GM21786 (cell line): Measurements from ENCODE around the gene BDH1.
A peak's percentile ranks its signal among the peaks of the same experiment; 100 is the strongest.

ENCODE experiments used
- ATAC-seq: cut with Tn5 transposase; IDR thresholded peaks from one replicate; pipeline ENCODE4 v1.9.1; 2021; ENCODE audit not compliant: unreplicated experiment

BDH1 gene

DNA sequence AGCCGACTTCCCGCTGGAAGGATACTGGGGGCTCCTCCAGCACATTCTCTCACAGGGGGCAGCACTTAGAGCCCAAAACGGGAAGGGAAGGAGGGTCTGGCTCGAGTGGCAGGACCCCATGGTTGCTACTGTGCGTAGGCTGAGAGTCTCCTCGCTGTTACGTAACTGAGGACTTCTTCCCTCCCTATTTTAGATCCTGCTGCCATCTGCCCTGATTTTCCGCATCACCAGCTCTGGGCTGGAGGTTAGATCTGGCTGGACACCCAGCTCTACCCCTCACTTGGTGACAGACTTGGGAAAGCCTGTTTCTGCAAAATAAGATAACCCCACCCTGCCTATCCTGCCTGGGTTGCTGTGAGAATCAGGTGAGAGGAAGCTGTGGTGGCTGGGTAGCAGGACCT lies 47.7 kb downstream of the BDH1 start:
- no peak for ATAC-seq

DNA sequence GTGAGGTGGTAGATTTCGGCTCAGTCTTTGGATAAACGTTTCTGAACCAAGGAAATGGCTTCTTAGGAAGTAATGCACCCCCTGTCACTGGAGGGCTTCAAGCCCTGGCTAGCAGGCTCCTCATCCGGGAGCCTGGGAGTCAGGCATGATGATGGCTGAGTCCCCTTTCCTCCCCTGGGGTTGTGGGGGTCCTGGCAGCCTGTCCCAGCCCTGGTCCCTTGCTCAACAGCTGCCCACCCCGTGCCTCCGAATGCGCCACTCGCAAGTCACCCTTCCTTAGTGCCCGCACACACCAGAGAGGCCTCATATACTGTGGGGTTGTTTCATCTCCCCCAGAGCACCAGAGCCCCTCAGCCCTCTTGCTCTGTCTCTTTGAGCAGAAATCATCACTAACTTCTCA lies 48.2 kb downstream of the BDH1 start:
- no peak for ATAC-seq

DNA sequence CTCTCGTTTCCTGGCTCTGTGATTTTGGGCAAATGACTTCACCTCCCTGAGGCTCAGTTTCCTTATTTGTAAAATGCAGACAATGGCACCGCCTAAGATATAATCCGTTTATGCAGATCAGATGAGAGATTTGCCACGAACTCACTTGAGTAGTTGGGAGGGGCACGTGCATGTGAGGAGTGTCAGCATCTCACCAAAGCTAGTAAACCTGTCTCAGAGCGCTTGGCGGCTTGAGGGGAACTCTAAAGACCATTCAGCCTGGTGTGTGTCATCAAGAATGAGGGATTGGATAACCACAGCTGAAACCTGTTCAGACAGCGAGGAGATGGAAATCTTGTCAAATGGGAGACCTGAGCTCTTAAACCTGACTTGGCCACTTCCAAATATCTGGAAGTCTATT lies 48.7 kb downstream of the BDH1 start:
- no peak for ATAC-seq

DNA sequence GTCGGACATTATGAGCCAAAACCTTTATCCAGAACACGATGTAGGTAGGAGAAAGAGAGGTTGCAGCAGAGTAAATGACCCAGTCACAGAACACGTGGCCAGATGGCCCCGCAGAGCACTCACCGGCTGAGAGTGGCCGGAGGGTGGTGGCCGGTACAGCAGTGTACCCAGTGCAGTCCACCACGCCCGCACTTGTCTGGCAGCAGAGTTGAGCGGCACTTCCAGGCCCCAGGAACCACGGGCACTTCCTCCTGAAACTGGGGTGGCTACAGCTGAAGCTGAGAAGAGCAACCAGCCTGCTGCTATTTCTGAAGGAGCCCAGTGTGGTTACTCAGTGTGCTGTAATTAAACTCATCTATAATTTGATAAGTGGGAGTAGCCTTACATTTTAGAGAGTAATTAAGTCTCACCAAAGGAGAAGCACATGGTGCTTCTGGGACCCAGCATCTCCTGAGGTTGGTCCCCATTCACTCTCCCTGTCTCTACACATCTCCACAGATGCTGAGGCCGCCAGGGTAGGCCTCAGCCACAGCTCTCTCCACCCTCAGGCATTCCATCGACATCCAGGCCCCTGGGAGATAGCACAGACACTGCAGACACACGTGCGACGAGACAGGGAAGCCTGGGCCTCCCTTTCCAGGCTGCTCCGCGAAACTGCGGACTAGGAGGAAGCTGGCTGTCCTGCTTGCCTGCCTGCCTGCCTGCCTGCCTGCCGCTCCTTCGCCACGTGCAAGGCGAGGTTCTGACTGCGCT lies 49.8 kb downstream of the BDH1 start:
- ATAC-seq, result no peak

DNA sequence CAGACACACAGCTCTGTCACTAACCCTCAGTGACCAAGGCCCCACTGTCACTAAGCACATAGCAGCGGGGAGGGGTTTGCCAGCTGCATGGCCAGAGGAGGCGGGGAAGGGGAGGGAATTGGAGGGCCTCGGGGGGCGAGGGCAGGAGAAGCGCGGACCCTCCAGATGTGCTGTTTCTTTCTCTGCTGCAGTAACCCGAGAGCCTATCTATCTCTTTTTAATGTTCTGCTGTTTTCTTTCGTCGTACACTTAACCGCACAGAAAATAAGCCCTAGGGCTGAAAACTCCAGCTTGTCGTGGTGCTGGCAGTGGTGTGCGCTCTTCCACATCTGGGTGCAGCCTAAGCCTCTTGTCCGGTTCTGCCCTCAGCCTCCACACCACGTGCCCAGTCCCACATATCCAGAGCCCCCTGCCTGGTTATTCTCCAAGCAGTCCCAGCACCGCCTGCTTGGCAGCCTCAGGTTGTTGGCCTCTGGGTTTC lies 51.1 kb downstream of the BDH1 start:
- ATAC-seq, result no peak

DNA sequence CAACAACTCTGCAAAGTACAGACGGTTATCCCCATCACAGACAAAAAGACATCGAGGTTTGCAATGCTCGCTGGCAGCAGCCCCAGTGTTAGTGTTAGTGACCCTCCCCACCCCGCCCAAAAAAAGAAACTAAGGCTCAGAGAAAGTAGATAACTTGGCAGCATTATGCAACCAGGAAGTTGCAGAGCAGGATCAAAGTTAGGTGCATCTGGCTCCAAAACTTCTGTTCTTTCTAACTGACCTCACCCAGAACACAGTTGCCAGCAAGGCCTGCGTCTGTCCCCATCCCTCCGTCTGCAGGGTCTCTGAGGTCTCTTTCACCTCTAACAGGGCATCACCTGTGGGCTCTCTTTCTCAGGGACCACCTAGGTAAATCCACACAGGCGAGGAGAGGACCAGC lies 51.5 kb downstream of the BDH1 start:
- no peak for ATAC-seq

DNA sequence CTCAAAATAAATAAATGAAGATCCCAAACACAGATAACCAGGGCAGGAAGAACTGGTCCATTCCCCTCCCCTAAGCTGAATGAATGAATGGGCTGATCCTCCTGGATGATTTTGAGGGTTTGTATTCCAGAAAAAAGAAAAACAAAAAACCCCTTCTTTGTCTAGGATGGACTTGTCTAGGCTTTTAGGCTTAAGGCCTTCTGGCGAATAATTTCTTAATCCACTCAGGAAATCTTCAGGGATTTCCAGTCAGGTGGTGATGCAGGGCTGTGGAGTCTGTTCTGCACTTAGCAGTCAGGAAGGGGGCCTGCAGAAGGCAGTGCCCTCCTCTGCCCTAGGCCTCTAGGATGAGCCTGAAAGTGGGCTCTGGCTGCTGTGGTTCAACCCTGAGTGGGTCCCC lies 52.1 kb downstream of the BDH1 start:
- no peak for ATAC-seq

DNA sequence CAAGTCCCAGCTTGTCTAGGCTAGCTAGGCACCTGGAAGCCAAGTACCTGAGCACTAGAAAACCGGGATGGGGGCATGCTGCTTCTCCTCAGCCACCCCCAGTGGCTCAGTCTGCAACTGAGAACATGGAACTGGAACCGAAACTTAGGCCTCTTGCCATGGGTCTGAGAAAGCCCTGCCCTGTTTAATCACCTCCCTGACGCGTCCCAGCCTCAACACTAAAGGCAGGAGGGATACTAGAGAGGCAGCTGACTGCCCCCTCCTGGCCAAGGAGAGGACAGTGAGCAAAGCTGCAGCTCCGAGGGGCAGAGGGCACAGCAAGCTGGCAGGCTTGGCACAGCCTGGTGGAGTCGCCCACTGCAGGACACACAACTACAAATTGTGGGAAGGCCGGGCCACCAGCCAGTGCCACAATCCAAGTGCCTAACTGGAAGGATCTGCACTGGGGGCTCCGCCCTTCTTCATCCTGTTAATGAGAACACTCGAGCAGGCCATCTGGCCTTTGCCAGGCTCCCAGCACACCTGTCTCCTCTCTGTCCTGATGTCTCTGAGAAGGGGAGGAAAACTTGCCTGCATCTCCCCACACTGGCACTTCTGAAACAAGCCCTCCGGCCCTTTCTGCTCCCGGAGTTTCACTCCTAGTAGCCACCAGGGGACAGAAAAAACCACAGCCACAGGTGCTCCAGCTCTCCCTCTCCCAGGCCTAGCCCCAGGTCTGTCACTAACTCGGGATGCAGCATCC lies 53.7 kb downstream of the BDH1 start:
- ATAC-seq, result peak; percentile 70

DNA sequence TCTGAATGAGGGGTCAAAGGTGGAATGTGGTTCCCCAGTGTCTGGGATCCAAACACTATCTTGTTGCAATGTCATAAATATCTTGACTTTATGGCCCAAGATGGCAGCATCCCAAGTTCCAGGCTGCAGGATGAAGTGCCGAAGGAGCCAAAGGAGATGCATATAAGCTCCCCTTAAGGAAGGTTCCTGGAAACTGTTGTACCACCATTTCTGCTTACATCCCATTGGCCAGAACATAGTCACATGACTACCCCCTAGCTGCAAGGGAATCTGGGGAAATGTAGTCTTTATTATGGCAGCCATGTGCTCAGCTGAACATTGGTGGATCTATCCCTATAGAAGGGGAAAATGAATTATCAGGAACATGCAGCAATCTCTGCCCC lies 54.3 kb downstream of the BDH1 start:
- peak; percentile 38 for ATAC-seq

DNA sequence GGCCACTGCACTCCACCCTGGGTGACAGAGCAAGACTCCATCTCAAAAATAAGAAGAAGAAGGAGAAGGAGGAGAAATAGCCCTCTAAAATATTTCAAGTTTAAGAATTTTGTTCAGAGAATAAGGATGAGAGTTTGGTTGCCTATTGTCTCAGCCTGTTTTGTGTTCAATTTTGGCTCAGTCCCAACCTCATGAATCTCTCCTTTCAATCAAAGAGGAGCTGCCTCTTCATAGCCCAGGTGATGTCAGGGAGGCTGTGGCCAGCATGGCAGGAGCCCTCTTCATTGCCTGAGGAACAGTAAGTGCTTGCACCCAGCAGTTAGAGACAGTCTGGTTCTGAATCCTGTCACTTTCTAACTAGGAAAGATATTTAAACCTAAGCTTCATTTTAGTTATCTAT lies 55.0 kb downstream of the BDH1 start:
- no peak for ATAC-seq

DNA sequence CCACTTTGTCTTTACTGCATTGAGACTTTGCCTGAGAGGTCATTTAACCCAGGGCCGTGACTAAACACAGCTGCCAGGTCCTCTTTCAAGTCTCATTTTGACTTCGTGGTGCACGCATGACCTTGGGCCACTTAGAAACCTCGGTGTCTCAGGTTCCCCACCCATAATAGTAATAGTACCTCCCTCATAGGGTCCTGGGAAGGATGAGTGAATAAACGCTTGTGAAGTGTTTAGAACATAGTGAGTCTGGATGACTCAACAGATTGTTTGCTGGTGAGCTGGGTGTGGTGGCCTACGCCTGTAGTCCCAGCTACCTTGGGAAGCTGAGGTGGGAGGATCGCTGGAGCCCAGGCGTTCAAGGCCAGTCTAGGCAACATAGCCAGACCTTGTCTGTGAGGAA lies 56.3 kb downstream of the BDH1 start:
- no peak for ATAC-seq

DNA sequence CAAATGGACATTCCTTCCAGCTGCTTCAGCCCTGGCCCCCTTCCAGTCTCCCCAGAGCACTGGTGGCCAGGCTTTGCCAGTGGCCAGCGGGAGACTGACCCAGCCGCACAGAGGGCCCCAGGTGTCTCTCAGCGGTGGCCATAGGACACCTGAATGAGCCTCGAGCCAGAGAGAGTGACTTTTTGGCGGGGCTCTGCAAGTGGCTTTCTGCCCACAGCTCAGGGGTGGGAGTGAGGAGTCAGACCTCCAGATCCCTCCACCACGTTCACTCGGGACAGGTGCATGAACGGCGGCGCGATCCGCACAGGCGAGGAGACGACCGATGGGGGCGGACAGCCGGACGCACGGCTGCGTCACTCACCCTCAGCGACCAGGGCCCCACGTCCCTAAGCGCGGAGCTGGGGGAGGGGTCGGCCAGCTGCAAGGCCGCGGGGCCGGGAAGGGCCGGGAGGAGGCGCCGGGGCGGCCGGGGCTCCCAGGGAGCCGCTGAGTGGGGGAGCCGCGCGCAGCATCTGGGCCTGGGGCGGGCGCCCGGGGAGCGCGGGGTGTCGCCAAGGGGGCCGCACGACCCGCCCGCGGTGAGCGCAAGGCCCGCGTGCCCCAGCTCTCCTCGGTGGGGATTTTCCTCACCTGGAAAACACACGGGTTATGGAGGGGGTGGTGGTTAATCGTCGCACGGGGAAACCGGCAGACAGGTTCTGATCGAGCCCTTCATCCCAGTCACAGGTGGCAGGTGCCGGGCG lies 57.1 kb downstream of the BDH1 start:
- no peak for ATAC-seq

DNA sequence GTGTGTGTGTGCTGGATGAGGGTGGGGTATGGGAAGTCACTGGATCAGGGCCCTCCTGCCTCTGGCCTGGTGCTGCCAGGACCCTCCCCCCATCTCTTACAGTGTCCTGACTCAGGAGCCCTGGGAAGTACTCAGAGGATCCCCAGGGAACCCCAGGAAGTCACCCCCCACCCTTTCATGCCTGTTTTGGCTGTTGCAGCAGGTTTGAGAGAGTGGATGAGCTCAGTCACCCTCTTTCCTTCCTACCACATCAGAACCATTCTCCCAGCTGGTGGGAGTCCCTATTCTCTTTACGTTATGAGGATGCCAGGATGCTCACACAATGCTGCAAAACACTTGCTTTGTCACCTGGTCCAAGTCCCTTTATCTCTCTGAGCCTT lies 59.0 kb downstream of the BDH1 start:
- no peak for ATAC-seq

DNA sequence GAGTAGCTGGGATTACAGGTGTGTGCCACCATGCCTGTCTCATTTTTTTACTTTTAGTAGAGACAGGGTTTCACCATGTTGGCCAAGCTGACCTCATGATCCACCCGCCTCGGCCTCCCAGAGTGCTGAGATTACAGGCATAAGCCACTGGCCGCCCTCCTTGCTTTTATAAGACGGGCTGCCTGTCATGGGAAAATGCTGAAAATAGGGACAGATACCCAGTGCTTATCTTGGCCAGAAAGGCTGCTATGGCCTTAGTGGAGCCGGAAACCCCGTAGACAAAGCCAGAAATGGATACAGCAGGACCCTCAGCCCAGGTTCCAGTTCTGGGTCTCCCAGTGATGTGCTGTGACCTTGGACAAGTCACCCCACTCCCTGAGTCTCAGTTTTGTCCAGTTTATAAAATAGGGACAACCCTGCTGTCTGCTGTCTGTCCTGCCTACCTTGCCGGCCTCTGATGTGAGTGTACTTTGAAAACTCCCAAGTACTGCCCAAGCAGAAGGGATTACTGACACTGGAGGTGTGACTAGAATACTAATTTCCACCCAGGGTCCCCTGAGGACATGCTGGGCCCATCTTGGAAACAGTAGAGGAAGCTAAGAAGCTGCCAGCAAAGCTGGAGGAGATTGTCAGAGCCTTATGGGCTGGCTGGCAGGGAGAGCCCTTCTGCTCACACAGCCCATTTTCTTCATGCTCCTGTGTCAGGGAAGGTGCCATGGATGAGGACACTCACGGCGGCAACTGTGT lies 59.6 kb downstream of the BDH1 start:
- ATAC-seq, result no peak

DNA sequence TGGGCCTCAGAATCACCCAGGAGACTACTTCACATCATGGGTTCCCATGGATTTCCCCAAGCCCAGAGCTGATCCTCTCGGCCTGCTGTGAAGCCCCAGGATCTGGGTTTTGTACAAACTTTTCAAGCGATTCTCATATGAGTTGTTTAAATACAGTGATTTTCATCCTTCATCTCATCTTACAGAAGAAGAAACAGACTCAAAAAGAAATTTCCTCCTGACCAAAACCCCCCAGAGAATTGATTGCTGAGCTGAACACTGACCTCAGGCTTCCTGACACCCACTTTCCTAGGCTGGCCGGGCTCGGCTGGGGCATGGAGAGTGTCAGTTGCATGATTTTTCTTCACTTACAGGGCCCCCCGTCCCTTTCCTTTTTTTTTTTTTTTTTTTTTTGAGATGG lies 60.3 kb downstream of the BDH1 start:
- ATAC-seq, result peak; percentile 45

DNA sequence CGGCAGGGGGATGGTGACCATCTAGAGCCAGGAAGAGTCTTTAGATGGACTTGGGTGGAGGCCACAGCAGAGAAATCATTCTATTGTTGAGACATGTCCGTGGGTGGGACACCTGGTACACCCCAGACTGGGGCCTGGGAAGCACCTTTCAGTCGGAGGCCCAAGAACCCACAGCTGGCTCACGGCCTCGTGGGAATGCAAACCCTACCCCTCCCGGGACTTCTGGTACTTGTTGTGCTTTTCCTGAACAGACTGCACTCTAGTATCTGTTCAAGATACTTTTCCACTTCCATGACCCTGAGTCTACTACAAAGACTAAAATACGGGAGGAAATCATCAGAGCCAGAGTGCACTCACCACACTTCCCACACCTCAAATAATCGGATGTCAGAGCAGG lies 60.7 kb downstream of the BDH1 start:
- peak; percentile 24 for ATAC-seq

DNA sequence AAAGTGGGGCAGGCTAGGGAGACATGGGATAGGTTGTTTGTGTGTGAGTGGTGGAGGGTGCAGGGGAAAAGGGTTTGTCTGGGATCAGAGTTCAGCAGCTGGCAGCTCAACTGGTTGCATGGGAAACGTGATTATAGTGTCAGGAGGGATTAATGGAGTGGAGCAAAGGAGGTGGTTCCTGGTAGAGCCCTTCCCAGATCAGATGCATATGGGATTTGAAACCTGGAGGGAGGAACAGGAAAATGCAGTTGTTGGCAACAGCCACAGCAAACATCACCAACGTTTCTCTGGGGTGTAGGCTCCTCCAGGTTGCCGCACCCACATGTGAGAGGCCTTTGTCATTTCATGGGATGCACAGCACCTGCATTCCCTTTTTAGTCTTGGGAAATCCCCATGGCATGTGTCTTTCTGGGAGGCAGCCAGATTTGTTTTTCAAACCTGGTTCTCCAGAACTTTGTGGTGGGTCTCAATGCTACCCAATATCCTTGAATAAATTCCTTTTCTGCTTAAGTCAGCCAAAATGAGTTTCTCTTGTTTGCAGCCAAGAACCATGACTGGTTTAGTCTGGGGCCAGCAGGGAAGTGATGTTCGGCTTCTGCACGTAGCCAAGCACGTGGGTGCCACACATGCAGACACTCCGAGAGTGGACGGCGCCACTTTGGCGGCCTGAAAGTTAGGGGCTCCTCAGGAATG lies 61.3 kb downstream of the BDH1 start:
- ATAC-seq, result no peak

DNA sequence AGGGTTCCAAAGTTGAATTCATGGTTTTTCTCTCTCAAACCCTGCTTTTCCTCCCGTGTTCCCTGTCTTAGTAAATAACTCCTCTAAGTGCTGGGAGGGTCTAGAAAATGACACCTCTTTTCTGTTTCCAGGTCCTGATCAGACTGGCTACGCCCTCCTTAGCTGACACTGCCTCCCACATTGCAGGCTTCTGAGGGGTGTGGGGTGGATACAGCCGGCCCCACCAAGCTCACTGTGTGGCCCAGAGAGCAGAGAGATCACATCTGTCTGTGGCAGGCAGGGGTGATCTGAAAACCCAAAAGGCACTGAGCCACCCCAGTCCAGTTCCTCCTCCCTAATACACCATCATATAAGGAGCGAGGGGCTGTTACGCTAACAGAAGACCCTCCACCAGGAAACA lies 62.7 kb downstream of the BDH1 start:
- ATAC-seq, result no peak

DNA sequence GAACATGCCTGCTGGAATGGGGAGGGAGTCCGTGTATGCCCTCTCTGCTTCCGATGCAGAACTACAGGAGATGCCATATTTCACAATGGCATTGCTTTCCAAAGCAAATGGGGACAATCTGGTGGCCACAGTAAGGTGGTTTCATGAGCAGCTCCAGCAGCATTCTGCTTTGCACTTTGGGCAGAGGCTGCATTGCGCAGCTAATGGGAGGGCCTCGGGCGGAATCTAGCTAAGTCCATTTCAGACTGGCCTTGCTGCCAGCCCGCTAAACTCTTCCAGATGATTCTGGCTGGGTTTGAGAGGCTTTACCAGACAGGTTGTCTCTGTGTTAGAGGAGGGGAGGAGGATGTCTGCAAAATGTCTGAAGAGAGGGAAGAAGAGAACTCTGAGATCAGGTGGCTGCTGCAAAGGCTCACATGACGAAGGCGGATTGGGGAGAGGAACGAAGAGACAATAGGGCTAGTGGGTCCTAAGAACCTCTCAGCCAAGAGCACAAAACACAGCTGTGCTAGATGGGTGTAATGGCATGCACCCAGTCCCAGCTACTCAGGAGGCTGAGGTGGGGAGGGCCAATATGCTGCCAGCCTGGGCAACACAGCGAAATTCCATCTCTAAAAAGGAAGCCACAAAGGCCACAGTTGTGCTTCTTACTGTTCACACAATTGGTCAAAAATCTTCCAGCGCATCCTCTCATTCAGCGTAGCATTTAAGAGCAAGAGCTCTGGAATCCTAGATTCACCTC lies 63.7 kb downstream of the BDH1 start:
- no peak for ATAC-seq

DNA sequence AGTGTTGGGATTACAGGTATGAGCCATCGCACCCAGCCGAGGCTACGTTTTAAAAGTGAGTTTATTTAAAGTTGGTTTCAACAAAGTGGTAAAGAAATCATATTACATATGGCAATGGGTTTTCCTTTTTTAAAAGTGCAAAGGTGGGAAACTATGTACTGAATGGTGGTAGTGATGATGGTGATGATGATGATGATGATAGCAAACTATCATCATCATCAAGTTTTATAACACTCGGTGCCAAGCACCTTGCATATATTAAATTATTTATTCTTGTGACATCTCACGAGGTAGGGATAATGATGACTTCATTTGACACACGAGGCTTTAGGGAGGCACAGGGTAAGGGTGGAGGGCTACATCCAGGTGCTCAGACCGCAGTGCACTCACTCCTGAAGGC lies 64.3 kb downstream of the BDH1 start:
- ATAC-seq, result no peak
